GM21717 (cell line): ENCODE measurements around the gene CCNY.
"Not testable (repeated sequence)": the region's sequence is repeated elsewhere in the genome, so short reads cannot be mapped to it uniquely, and the experiment has no call there.

Experiments used
- ATAC-seq: cut with Tn5 transposase; IDR thresholded peaks from one replicate; pipeline ENCODE4 v1.9.1; 2021; ENCODE audit warnings: mild to moderate bottlenecking, moderate library complexity; ENCODE audit not compliant: unreplicated experiment

The CCNY gene

DNA sequence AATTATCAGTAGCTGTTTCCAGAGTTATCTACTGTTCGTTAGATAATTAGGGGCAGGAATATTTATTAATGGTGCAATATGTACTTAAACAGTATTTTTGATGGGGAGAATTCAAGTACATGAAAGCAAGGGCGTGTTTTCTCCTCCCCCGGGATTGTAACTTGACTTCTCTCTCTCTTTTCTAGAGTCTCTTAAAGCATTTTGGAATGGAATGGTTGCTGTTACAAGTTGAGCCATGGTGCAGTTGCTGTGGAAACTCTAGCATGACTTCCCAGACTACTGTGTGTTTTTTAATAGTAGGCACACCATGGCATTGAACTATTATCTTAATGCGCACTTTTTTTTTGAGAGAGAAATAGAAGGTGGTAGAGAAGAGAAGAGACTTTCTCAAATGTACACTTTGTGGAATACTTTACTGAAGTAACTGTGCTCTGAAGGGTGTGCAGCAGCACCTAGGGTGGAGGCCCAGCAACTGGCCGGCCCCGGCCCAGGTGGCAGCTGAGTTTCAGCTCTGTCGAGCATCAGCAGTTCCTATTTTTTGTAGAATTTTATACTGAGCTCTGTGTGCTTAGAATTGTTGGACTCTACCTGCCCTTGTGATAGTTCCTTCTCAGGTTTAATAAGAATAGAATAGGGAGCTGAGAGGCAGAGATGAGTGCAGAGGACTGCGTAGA lies 64.4 kb downstream of the CCNY start:
- no peak for ATAC-seq

DNA sequence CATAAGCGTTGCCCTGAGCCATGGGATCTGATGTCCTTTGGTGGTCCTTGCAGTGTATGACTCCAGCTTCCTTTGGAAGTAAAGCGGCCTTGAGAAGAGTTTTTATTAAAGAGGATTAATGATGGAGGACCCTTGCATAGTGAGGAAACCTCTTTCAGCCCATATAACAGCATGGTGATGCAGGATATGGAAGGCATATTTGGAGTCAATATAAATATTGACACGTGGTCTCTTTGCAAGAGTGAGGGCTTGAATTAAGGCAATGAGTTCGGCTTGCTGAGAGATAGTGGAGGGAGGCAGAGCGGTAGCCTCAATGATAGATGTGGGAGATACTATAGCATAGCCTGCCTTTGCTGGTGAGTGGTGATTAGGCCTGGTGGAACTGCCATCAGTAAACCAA lies 67.2 kb downstream of the CCNY start:
- ATAC-seq = not testable (repeated sequence)

DNA sequence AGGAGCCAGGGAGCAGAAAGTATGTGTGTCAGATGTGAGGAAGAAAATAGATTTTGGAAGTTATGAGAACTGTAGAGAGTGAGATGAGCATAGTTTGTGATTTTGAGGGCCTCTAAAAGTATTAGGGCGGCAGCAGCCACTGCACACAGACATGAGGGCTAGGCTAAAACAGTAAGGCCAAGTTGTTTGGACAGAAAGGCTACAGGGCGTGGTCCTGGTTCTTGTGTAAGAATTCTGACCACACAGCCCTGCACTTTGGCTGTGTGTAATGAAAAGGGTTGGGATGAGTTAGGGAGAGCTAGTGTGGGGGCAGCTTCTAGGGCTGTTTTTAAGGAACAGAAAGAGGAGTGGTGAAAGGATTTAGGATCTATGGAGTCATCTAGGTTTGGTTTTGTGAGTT lies 67.8 kb downstream of the CCNY start:
- not testable (repeated sequence) for ATAC-seq

DNA sequence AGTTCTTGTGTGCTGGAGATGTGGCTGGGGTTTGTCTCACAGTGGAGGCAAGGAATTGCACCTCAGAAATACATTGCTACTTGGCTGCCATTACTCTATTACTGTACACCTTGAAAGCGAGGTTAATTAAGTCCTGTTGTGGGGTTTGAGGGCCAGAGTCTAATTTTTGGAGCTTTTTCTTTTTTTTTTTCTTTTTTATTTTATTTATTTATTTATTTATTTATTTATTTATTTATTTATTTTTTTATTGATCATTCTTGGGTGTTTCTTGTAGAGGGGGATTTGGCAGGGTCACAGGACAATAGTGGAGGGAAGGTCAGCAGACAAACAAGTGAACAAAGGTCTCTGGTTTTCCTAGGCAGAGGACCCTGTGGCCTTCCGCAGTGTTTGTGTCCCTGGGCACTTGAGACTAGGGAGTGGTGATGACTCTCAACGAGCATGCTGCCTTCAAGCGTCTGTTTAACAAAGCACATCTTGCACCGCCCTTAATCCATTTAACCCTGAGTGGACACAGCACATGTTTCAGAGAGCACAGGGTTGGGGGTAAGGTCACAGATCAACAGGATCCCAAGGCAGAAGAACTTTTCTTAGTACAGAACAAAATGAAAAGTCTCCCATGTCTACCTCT lies 69.8 kb downstream of the CCNY start:
- not testable (repeated sequence) for ATAC-seq

DNA sequence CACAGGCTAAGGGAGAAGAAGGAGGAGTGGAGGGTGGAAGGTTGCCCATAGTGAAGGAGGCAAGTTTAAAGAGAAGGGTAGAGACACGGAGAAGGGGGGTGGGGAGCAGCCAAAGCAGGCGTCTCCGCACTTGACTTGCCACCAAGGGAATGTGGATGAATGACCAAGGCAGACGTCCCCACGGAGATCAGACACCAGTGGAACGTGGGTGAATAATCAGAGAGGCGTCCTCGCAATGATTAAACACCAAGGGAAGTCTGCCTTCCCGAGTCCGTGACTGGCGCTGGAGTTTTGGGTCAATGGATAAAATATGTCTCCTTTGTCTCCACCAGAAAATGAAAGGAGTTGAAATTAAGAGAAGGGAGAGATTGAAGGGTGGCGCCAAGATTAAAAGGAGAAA lies 71.4 kb downstream of the CCNY start:
- not testable (repeated sequence) for ATAC-seq

DNA sequence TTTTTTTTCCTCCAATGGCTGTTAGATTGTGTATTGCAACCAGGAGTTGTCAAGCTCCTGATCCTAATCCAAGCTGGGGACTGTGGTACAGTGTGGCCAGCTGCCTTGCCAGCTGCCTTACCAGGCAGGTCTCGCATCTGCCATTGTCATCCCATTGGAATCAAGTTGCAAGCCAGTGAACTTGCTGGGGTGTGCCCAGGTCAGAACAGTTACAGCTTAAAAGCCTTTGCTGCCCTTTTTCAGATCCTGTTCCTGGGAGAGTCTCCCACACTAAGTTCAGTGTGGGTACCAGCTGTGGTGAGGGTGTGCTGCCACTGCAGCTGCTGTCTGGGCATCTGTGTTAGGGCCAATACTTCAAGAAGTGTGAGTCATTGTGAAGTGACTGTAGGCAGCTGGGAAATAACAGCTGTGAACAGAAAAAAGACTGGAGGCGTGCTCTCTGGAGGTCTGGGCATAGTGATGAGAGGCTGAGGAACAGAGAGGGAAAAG lies 72.8 kb downstream of the CCNY start:
- ATAC-seq = peak; percentile 76

DNA sequence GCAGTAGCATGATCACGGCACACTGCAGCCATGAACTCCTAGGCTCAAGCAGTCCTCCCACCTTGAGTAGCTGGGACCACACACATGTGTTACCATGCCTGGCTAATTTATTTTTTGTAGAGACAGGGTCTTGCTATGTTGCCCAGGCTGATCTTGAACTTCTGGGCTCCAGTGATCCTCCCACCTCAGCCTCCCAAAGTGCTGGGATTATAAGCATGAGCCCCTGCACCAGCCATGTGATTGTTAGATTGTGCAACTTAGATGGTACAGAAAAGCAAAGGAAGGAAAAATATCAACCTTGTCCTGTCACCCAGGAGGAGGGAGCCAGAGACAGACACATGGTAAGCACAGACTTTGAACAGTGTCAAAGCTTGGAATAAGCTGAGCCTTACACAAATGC lies 73.5 kb downstream of the CCNY start:
- ATAC-seq = no peak

DNA sequence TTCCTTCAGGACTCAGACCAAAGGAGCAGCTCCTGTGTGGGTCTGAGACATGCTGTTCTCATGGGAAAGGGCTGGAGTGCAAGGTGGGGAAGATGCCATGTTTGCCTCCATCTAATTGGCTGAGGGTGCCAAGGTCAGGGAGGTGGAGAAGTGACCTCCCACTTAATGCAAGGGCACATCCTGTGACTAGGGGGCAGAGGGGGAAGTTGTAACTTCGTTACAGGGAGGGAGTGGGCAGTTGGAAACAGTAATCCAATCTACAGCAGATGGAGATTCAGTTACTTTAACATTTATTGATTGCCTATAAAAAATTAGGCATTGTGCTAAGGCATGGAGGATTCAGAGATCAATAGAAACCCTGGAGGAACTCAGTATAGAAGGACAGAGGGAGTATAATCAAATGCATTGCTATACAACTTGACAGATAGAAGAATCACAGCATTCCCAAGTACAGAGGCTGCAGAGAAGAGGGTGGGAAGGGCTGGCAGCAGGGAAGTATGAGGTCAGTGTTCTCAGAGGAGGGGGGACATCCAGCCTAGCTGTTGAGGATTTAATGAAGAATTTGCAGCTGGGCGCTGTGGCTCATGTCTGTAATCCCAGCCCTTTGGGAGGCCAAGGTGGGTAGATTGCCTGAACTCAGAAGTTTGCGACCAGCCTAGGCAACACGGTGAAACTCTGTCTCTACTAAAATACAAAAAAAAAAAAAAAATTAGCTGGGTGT lies 75.9 kb downstream of the CCNY start:
- no peak for ATAC-seq

DNA sequence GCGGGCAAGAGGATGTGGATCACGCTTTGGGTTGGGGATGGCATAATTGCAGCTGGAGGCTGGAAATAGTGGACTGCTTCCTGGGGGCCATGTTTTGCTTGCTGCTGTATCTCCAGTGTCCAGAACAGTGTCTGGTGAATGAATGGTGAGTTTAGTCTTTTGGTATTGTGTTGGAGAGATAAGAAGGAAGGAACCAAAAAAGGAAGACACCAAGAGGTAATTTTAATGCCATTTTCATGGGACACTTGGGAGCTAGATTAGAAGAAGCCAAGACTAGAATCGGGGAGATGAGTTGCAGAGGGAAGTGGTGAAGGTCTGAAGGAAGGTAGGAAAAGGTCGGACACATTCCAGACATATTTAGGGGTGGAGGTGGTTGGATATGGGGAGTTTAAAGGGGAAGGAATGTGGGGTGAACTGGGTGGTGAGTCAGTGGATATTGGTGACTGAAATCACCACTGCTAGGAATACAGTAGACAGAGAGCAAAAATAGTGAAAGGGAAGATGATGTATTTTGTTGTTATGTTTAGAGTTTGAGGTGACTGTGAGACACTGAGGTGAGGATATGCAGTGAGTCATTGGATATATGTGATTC lies 76.7 kb downstream of the CCNY start:
- ATAC-seq = no peak

DNA sequence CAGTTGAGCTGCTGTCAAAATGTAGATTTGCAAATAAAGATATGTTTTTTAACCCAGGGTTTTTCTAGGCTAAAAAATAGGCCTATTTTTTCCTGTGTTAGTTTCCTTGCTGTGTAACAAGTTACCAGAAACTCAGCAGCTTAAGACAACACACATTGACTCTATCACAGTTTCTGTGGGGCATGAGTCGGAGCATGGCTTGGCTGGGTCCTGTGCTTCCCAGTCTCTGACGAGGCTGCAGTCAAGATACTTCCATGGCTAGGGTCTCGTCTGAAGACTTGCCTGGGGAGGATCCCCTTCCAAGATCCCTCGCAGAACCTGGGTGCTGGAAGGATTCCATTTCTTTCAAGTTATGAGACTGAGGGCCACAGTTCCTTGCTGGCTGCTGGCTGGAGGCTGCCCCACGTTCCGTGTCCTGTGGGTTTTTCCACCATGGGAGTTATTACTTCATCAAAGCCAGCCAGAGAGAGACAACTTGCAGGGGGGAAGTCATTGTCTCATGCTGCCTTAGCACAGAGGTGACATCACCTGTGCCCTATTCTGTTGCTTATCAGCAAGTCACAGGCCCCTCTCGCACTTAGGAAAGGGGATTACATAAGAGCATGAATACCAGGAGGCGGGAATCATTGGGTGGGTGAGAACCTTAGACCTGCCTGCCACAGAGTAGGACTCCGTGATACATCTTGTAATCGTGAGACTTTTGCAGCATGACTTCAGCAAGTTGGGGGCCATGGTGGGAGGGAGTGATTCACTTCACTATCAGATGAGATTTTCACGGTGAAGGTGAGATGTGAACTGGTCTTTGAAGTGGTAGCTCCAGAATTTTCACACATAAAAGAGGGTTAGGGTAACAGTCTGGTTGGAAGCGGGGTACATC lies 77.9 kb downstream of the CCNY start:
- ATAC-seq = no peak

DNA sequence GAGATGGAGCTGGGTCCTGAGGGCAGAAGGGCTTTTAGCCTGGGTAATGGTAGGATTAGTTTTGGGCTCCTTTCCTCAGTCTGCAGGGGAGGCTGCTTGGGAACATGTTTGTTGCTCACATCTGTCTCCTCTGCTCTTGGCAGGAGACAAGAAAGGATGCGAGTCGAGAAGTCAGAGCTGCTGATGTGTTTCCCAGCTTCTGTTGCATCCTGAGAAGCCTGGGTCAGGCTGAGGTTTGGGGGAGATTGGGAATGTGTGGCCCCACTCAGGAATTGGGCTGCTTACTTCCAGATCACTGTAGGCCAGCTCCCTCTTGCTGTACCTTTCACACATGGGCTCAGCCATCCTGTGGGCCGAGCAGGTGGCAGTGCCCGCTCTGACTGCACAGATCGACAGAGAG lies 79.2 kb downstream of the CCNY start:
- no peak for ATAC-seq

DNA sequence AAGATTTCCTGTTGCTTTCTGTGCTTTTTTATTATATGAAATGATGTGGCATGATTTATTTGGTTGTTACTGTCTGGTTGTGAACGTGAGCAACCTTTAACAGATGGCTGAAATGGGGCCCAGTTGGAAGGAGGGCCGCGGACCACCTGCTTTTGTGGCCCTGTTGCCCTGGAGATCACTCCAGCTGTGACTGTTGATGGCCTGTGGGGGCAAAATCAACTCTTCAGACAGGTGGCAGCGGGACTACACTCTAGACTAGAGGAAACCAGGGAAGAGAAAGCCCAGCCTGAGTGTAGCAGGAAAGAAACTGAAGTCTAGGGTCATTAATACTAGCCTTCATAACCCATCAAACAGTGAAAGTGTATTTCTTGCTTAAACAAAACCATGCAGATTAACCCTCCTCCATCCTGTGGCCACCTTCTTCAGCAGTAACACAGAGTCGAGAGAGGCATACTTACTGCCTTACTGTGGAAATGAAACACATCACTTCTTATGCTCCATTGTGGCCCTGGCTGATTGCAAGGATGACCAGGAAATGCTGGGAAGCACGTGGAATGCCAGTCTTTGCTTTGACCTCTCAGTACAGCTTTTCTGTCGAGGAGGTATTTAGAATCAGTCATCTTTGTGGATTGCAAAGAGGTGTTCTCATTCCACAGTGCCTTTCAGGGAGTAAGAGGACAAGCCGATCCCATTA lies 80.5 kb downstream of the CCNY start:
- ATAC-seq = no peak

DNA sequence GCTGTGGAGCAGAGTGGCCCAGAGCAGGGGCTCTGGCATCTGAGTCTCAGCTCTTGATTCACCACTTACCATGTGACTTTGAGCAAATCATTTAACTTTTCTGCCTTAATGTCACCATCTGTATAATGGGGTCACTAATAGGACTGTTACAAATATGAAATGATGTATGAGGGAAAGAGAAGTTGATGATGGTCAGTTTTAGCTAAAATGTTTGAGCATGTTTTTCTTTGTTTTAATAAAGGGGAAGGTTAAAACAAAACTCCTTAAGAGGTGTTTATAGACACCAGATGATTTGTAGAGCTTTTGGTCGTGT lies 81.0 kb downstream of the CCNY start:
- no peak for ATAC-seq

DNA sequence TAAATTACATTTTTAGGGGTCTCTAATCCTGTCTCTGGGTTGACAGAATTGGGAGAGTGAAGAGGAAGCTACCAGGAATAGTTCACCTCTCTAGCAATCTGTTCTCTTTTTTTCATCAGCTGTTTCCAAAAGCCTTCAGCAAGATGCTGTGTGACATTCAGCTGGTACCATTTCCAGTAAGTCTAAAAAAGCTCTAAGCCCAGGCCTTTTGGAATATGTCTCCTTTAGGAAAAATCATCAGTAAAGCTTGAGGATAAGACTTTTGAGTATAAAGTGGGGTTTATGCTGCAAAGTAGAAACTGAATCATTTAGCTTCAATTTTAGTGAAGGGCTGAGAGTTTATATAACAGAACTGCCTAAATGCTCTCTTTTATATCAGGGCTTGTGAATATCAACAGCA lies 81.5 kb downstream of the CCNY start:
- ATAC-seq = no peak

DNA sequence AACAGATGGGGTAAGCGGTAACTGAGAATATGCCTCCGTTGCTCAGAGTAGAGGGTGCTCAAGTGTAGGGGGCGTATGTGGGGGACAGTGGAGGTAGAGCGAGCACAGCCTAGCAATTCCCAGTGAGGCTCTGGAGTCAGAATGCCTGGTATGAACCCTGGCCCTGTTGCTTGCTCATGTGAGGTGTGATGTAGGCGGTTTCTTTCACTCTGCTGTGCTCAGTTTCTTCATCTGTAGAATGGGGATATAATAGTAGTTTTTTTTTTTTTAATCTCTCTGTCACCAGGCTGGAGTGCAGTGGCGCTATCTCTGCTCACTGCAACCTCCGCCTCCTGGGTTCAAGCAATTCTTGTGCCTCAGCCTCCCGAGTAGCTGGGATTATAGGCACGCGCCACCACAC lies 82.3 kb downstream of the CCNY start:
- ATAC-seq = not testable (repeated sequence)

DNA sequence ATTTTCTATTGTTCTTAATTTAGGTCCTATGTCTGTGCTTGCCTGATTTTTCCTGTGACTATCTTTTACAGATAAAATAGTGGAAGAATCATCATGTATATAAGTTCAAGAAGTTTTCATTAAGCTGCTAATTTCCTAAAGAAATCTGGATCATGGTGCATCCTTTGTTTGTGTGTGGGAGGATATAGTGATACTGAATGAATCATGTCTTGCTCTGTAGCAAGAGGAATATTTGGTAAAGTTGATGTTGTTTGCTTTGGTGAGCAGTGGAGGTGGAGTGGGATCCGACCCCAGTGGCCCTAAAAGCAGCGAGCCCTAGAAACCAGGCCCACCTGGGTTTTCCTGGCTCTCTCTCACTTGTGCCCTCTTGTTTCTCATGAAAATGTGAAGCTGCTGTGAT lies 83.7 kb downstream of the CCNY start:
- ATAC-seq = no peak

DNA sequence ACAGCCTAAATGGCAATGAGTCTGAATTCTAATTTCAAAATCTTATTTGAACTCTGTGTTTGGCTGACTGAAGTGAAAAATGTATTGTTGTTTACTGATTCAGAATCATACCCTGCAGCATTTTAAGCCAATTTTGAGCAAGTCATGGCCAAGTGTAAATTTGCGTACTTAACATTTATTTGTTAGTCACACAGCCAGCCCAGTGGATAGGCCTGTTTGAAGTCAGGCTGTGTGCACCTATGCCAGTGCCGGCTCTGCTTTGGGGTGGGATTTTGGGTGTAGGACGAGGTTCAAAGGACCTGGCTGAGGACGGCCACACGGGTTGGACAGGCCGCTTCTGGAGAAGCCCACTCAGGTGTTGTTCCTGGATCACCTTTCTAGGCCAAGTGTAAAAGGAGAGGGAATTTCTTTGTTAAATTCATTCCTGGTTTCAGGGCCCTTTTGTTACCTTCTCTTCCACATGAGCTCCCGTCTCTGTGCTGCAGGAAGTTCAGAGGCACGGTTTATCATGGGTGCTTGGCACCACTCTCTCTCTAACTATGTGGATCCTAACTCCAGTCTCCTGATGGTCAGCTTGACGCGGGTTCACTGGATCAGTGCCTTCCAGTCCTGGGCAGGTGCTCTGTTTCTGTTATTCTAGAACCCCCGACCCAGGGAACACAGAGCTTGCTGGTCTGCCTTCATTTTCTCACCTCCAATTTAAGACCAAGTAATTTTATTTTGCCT lies 84.7 kb downstream of the CCNY start:
- ATAC-seq = no peak

DNA sequence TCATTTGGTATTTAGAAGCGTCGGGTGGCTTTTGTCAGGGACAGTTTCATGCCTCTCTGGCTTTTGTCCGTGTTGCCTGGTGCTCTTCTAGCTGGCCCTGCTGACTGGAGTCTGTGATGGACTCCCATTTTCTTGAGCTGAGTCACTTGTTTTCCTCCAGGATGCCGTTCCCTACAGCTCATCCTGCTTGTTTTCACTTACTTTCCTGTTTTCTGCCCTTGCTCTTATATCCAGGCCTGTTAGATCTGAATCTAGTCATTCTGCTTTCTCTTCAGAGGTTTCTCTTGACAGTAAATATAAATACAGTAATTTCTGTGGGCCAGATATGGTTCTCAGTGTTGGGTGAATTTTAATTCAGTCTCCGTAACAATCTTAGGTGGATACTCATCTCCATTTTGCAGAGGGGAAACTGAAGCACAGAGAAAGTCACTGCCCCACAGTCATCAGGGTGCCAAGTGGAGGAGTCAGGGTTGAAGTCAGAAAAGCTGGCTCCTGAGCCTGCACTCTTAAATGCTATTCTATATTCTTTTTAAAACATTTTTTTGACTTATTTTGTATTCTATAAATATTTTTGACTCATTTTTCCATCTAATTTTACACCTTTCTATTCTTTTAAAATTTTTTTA lies 85.4 kb downstream of the CCNY start:
- ATAC-seq = no peak

DNA sequence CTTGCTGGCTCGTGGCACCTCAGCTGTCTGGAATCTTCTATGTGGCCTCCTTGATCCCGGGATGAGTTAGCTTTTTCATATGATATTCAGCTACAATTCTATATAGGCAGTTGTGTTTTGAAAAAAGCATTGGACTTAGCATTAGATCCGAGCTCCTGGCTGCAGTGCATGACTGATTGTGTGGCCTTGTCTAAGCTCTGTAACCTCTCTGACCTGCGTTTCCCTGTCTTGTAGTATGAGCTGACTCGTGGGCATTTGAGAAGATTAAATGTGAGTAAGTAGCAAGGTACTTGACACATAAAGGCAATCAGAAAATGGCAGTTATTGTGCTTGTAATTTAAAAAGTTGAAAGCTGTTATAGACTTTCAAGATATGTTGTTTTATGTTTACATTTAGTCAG lies 85.9 kb downstream of the CCNY start:
- no peak for ATAC-seq
